NCI-H69 (cell line): ENCODE data around the gene VASN.

ENCODE experiments used
- DNase-seq: peaks from one replicate; lab custom pipeline; 2025; lab: John Stamatoyannopoulos, UW

Gene VASN

GRCh38 chr16:4426021-4426684 lies 54.5 kb downstream of the VASN start:
- DNase-seq, result peak; percentile 45

GRCh38 chr16:4426722-4427372 lies 55.2 kb downstream of the VASN start:
- no peak for DNase-seq

- DNase-seq, result no peak
These were observed 56.9 kb downstream of the VASN start for GRCh38 chr16:4428500-4428899.

- DNase-seq, result no peak
These were observed 59.4 kb downstream of the VASN start for GRCh38 chr16:4431023-4431422.
